B cell (primary cell): Measurements from ENCODE around the gene EDDM13. TPM values are rescaled to one million over a fixed set of nuclear protein-coding genes. Genes with fewer than 3 reads are reported as not detected.

Experiments
- ATAC-seq: fragments of 200-7000 bp; cut with Tn5 transposase; one replicate; pipeline ENCODE4 v1.10.0; 2021; ENCODE audit warnings: low read depth, mild to moderate bottlenecking, moderate number of reproducible peaks, moderate library complexity
- CTCF ChIA-PET: fragments of 350-600 bp; sonication (Branson Sonifier 250); formaldehyde crosslinking; loops from one replicate; lab custom pipeline; 2021; ENCODE audit warnings: antibody characterized with exemption, inconsistent platforms; lab: Charles Lee
- POLR2A ChIA-PET: fragments of 350-600 bp; sonication (Branson Sonifier 250); formaldehyde crosslinking; loops from one replicate; lab custom pipeline; 2021; ENCODE audit warnings: antibody characterized with exemption; lab: Charles Lee
- DNase-seq: peaks from one replicate; pipeline ENCODE4 v3.0.0; 2013
- H2AFZ ChIP-seq: 2 replicates; pipeline ENCODE4 v1.6.1; 2012; ENCODE audit warnings: mild to moderate bottlenecking, low read depth, low read length; ENCODE audit not compliant: insufficient read depth, poor library complexity, severe bottlenecking
- H3K27ac ChIP-seq, 2 donors: 1 replicate in 1 of 2; 2 replicates in 1 of 2; pipeline ENCODE4 v1.5.1; 2012 to 2013; ENCODE audit warnings: low read length in 2 of 2, mild to moderate bottlenecking in 2 of 2, moderate library complexity in 1 of 2
- H3K27me3 ChIP-seq, 4 experiments: fragments of 200-600 bp in 1 of 4; sonication (generic) in 1 of 4; replicated peaks in 1 of 4; 1 replicate in 2 of 4; 2 replicates in 2 of 4; pipeline versions ENCODE4 v1.6.1 to v1.7.0; 2013 to 2016; ENCODE audit warnings: low read length in 3 of 4, mild to moderate bottlenecking in 2 of 4, mixed read lengths in 1 of 4, moderate library complexity in 1 of 4; ENCODE audit not compliant: insufficient read depth in 4 of 4, control insufficient read depth in 3 of 4; ENCODE audit errors: control extremely low read depth in 1 of 4
- H3K36me3 ChIP-seq, 2 experiments: replicated peaks in 1 of 2; 1 replicate in 1 of 2; 2 replicates in 1 of 2; pipeline versions ENCODE4 v1.6.1 to v1.7.1; 2013; ENCODE audit warnings: low read length in 1 of 2; ENCODE audit not compliant: insufficient read depth in 2 of 2, control insufficient read depth in 1 of 2; ENCODE audit errors: control extremely low read depth in 1 of 2, extremely low read depth in 1 of 2
- H3K4me1 ChIP-seq, 2 donors: fragments of 200-600 bp in 1 of 2; sonication (generic) in 1 of 2; 1 replicate in 1 of 2; 2 replicates in 1 of 2; pipeline versions ENCODE4 v1.5.1 to v1.6.1; 2013 to 2017; ENCODE audit warnings: low read length in 2 of 2; ENCODE audit not compliant: control insufficient read depth in 2 of 2, insufficient read depth in 2 of 2
- H3K4me2 ChIP-seq: replicated peaks from 2 replicates; pipeline ENCODE3; 2012; ENCODE audit warnings: mild to moderate bottlenecking, low read depth, low read length; ENCODE audit not compliant: poor library complexity, severe bottlenecking
- H3K4me3 ChIP-seq, 5 experiments: fragments of 200-600 bp in 1 of 5; sonication (generic) in 1 of 5; 1 replicate in 3 of 5; 2 replicates in 2 of 5; pipeline versions ENCODE4 v1.5.1 to v1.7.0; 2011 to 2016; ENCODE audit warnings: low read length in 4 of 5, mild to moderate bottlenecking in 4 of 5, low read depth in 2 of 5, control low read depth in 1 of 5, moderate library complexity in 1 of 5; ENCODE audit not compliant: insufficient read depth in 1 of 5; ENCODE audit errors: control extremely low read depth in 1 of 5, extremely low read depth in 1 of 5
- H3K79me2 ChIP-seq: fragments of 200-600 bp; sonication (generic); one replicate; pipeline ENCODE4 v1.6.0; 2016; ENCODE audit warnings: low read length; ENCODE audit not compliant: control insufficient read depth, insufficient read depth
- H3K9ac ChIP-seq: fragments of 200-600 bp; sonication (generic); 2 replicates; pipeline ENCODE4 v1.6.1; 2017; ENCODE audit warnings: mild to moderate bottlenecking, low read length, moderate library complexity
- H3K9me3 ChIP-seq, 3 donors: one replicate each; pipeline versions ENCODE4 v1.6.1 to v1.7.1; 2013; ENCODE audit warnings: low read length in 2 of 3; ENCODE audit not compliant: control insufficient read depth in 2 of 3, insufficient read depth in 1 of 3; ENCODE audit errors: control extremely low read depth in 1 of 3
- H4K20me1 ChIP-seq: 2 replicates; pipeline ENCODE4 v1.6.0; 2012; ENCODE audit warnings: mild to moderate bottlenecking, low read length; ENCODE audit not compliant: insufficient read depth, control insufficient read depth, poor library complexity, severe bottlenecking
- H3K27ac Mint-ChIP-seq: one replicate; pipeline ENCODE4 v1.8.0; 2021; ENCODE audit warnings: mixed read lengths
- H3K27me3 Mint-ChIP-seq: one replicate; pipeline ENCODE4 v1.8.0; 2021; ENCODE audit warnings: mixed read lengths
- H3K4me1 Mint-ChIP-seq: one replicate; pipeline ENCODE4 v1.8.0; 2021; ENCODE audit warnings: mixed read lengths
- H3K4me3 Mint-ChIP-seq: one replicate; pipeline ENCODE4 v1.8.0; 2021; ENCODE audit warnings: mixed read lengths
- H3K9me3 Mint-ChIP-seq: one replicate; pipeline ENCODE4 v1.8.0; 2022; ENCODE audit warnings: mixed read lengths; ENCODE audit not compliant: insufficient read depth
- CTCF ChIP-seq: fragments of 200-600 bp; IDR thresholded peaks from one replicate; pipeline ENCODE4 v1.8.0; 2022; ENCODE audit warnings: antibody characterized with exemption, mild to moderate bottlenecking
- EZH2 ChIP-seq: IDR thresholded peaks from 2 replicates; pipeline ENCODE4 v1.6.1; 2012; ENCODE audit warnings: borderline replicate concordance, low read depth, mild to moderate bottlenecking, moderate library complexity, low read length; ENCODE audit not compliant: insufficient read depth, poor library complexity, severe bottlenecking
- WGBS: methylation state at CpG from one replicate; pipeline ENCODE4 v1.1.5; 2013; ENCODE audit warnings: missing lambda C conversion rate; ENCODE audit not compliant: insufficient coverage; 5-methylcytosine and 5-hydroxymethylcytosine counted together
- intact Hi-C: fragments of 100-400 bp; cut with micrococcal nuclease; formaldehyde crosslinking; loops from one replicate; pipeline ENCODE4 v1.10.0; 2022
- polyA plus RNA-seq: library from polyadenylated mRNA; depleted of rRNA; stranded (reverse); fragments of >200 nt; gene quantifications from 2 replicates; pipeline ENCODE4 v1.2.3, GENCODE V29; 2012
- total RNA-seq, 2 donors: library from RNA; stranded (reverse); fragments of 120-200 nt in 1 of 2; gene quantifications; 1 replicate in 1 of 2; 2 replicates in 1 of 2; pipeline versions ENCODE4 v1.2.3 to v1.2.4, GENCODE V29; 2013 to 2022

The EDDM13 gene
- total and polyA plus RNA-seq, 2 donors (not counting 1 experiment from before 2014, with no cell fraction given), result not detected

GRCh38 chr19:56321254-56321988 is 48.9 kb downstream of the EDDM13 start:
- Mint-ChIP-seq H3K9me3 (peaks cover 3% of the 10 kb centered on the region), H3K27me3 (no peaks in the 10 kb centered on the region), H3K4me3 (no peak overlapping the region), H3K4me1 (peaks cover 9% of the 10 kb centered on the region), H3K27ac (no peak overlapping the region)
- no peak for TF ChIP-seq CTCF
- no peak for TF ChIP-seq EZH2
- ChIA-PET CTCF (interaction anchor here (2.7 kb wide), 1 partner anchor 12 kb away, joined by 18 read pairs; no protein-coding TSS in a partner anchor), POLR2A (no interaction called here)
- 91% methylated on average over 5 of the region's 8 CpGs for WGBS
- no peak overlapping the region for H3K4me2 ChIP-seq
- H3K9me3 ChIP-seq, result no peaks in the 10 kb centered on the region
- no peaks in the 10 kb centered on the region for H3K27me3 ChIP-seq
- intact Hi-C loops, result no loop called here
- ATAC-seq (no peak), DNase-seq (no peak)
- no peaks in the 10 kb centered on the region for H3K79me2 ChIP-seq
- H3K27ac ChIP-seq, result no peak overlapping the region
- H3K36me3 ChIP-seq, result no peaks in the 10 kb centered on the region
- H4K20me1 ChIP-seq, result no peaks in the 10 kb centered on the region
- no peak overlapping the region for H3K9ac ChIP-seq
- H2AFZ ChIP-seq, result peak overlapping the region; percentile 30
- no peak overlapping the region for H3K4me3 ChIP-seq
- H3K4me1 ChIP-seq, result peaks cover 3 to 9% of the 10 kb centered on the region in 2 donors

GRCh38 chr19:56321989-56322440 is 49.5 kb downstream of the EDDM13 start:
- no peaks in the 10 kb centered on the region for H3K27me3 Mint-ChIP-seq
- H3K4me3 ChIP-seq, result no peak overlapping the region
- 31% methylated on average over 4 of the region's 7 CpGs for WGBS
- peak overlapping the region in 1 of 2 donors; percentile 14 for H3K27ac ChIP-seq
- intact Hi-C loops, result no loop called here
- no peaks in the 10 kb centered on the region for H4K20me1 ChIP-seq
- H3K27me3 ChIP-seq, result no peaks in the 10 kb centered on the region
- peaks cover 3% of the 10 kb centered on the region for H3K9me3 Mint-ChIP-seq
- ChIA-PET CTCF (interaction anchor here (2.7 kb wide), 1 partner anchor 11 kb away, joined by 18 read pairs; no protein-coding TSS in a partner anchor), POLR2A (no interaction called here)
- no peaks in the 10 kb centered on the region for H3K79me2 ChIP-seq
- TF ChIP-seq CTCF (no peak), EZH2 (no peak)
- H3K4me2 ChIP-seq, result no peak overlapping the region
- no peaks in the 10 kb centered on the region for H3K9me3 ChIP-seq
- H3K4me1 Mint-ChIP-seq, result peaks cover 9% of the 10 kb centered on the region
- H3K4me3 Mint-ChIP-seq, result no peak overlapping the region
- peak overlapping the region; percentile 30 for H2AFZ ChIP-seq
- peak; percentile 44 for DNase-seq
- no peak overlapping the region for H3K27ac Mint-ChIP-seq
- H3K36me3 ChIP-seq, result no peaks in the 10 kb centered on the region
- H3K9ac ChIP-seq, result no peak overlapping the region
- H3K4me1 ChIP-seq, result peaks cover 3 to 9% of the 10 kb centered on the region in 2 donors
- ATAC-seq, result peak; percentile 33
